Astrocyte (in vitro differentiated cells and primary cell): ENCODE measurements around the gene PRKCB. TPM values are rescaled to one million over a fixed set of nuclear protein-coding genes. Genes with fewer than 3 reads are reported as not detected.

ENCODE experiments used
- DNase-seq: peaks from one replicate; pipeline ENCODE4 v3.0.0-alpha.2; 2010; ENCODE audit warnings: low read depth
- FAIRE-seq: peaks from 2 replicates; lab custom pipeline; 2011; peaks lifted over from hg19 to GRCh38; lab: Jason Lieb, UNC
- H2AFZ ChIP-seq: 2 replicates; pipeline ENCODE4 v1.6.0; 2012; ENCODE audit warnings: low read depth, low read length, inconsistent platforms
- H3K27ac ChIP-seq: 2 replicates; pipeline ENCODE4 v1.5.1; 2011; ENCODE audit warnings: low read depth, low read length, inconsistent platforms
- H3K27me3 ChIP-seq: 2 replicates; pipeline ENCODE4 v1.6.0; 2011; ENCODE audit warnings: low read length, inconsistent platforms; ENCODE audit not compliant: insufficient read depth
- H3K36me3 ChIP-seq: 2 replicates; pipeline ENCODE4 v1.5.1; 2011; ENCODE audit warnings: low read length, inconsistent platforms; ENCODE audit not compliant: insufficient read depth
- H3K4me1 ChIP-seq: 2 replicates; pipeline ENCODE4 v1.5.1; 2011; ENCODE audit warnings: low read length, inconsistent platforms; ENCODE audit not compliant: insufficient read depth
- H3K4me2 ChIP-seq: 2 replicates; pipeline ENCODE4 v1.6.0; 2012; ENCODE audit warnings: low read length, inconsistent platforms
- H3K4me3 ChIP-seq: 2 replicates; pipeline ENCODE4 v1.5.1; 2011; ENCODE audit warnings: low read depth, mild to moderate bottlenecking, low read length, inconsistent platforms; ENCODE audit not compliant: insufficient read depth
- H3K79me2 ChIP-seq: 2 replicates; pipeline ENCODE4 v1.6.0; 2012; ENCODE audit warnings: mild to moderate bottlenecking, low read length, inconsistent platforms; ENCODE audit not compliant: insufficient read depth
- H3K9ac ChIP-seq: 2 replicates; pipeline ENCODE4 v1.6.0; 2012; ENCODE audit warnings: mild to moderate bottlenecking, low read length, inconsistent platforms
- H3K9me3 ChIP-seq: 2 replicates; pipeline ENCODE4 v1.5.1; 2012; ENCODE audit warnings: low read depth, mild to moderate bottlenecking, low read length, inconsistent platforms; ENCODE audit not compliant: insufficient read depth
- H4K20me1 ChIP-seq: 2 replicates; pipeline ENCODE4 v1.6.0; 2012; ENCODE audit warnings: low read length, inconsistent platforms; ENCODE audit not compliant: insufficient read depth
- H3K27ac Mint-ChIP-seq: one replicate; pipeline ENCODE4 v1.8.0; 2021; ENCODE audit warnings: mild to moderate bottlenecking, mixed read lengths; ENCODE audit not compliant: unreplicated experiment
- H3K27me3 Mint-ChIP-seq: one replicate; pipeline ENCODE4 v1.8.0; 2021; ENCODE audit warnings: low read depth, mixed read lengths; ENCODE audit not compliant: unreplicated experiment
- H3K36me3 Mint-ChIP-seq: one replicate; pipeline ENCODE4 v1.8.0; 2021; ENCODE audit warnings: low read depth, mixed read lengths; ENCODE audit not compliant: unreplicated experiment
- H3K4me1 Mint-ChIP-seq: one replicate; pipeline ENCODE4 v1.8.0; 2021; ENCODE audit warnings: low read depth, mixed read lengths; ENCODE audit not compliant: unreplicated experiment
- H3K4me3 Mint-ChIP-seq: one replicate; pipeline ENCODE4 v1.8.0; 2021; ENCODE audit warnings: mild to moderate bottlenecking, moderate library complexity, mixed read lengths; ENCODE audit not compliant: unreplicated experiment
- H3K9me3 Mint-ChIP-seq: one replicate; pipeline ENCODE4 v1.8.0; 2021; ENCODE audit warnings: mild to moderate bottlenecking, mixed read lengths; ENCODE audit not compliant: unreplicated experiment
- CTCF ChIP-seq: IDR thresholded peaks from 2 replicates; pipeline ENCODE4 v1.5.1; 2011; ENCODE audit warnings: low read depth, mild to moderate bottlenecking, inconsistent platforms, low read length, moderate library complexity; ENCODE audit not compliant: insufficient read depth
- EZH2 ChIP-seq: IDR thresholded peaks from 2 replicates; pipeline ENCODE4 v1.6.1; 2012; ENCODE audit warnings: mild to moderate bottlenecking, low read length, inconsistent platforms; ENCODE audit not compliant: insufficient read depth
- total RNA-seq: library from RNA; stranded (reverse); gene quantifications from 2 replicates; pipeline ENCODE4 v1.2.1, GENCODE V29; 2021

The PRKCB gene
- total RNA-seq, 1 donor from 2014 or later, result 2.5 TPM

- Histone ChIP-seq H3K27me3 (no peaks in the 10 kb centered on the region), H3K4me2 (no peak overlapping the region)
Measured at GRCh38 chr16:23907457-23907902, 71.7 kb downstream of the PRKCB start.

GRCh38 chr16:23907903-23908302, 72.1 kb downstream of the PRKCB start:
- Histone ChIP-seq H3K9ac (no peak overlapping the region), H3K4me2 (no peak overlapping the region), H3K27ac (no peak overlapping the region), H3K4me3 (no peak overlapping the region), H3K9me3 (no peaks in the 10 kb centered on the region), H3K4me1 (peaks cover 3% of the 10 kb centered on the region), H4K20me1 (no peaks in the 10 kb centered on the region), H3K36me3 (no peaks in the 10 kb centered on the region), H2AFZ (no peak overlapping the region), H3K79me2 (no peaks in the 10 kb centered on the region), H3K27me3 (no peaks in the 10 kb centered on the region)
- FAIRE-seq, result no peak
- Mint-ChIP-seq H3K4me1 (peaks cover 25% of the 10 kb centered on the region), H3K4me3 (no peak overlapping the region), H3K27me3 (peaks cover under 1% of the 10 kb centered on the region), H3K27ac (no peak overlapping the region), H3K36me3 (no peaks in the 10 kb centered on the region), H3K9me3 (peaks cover 4% of the 10 kb centered on the region)
- TF ChIP-seq CTCF (no peak), EZH2 (no peak)
- DNase-seq, result no peak

More at GRCh38 chr16:23907457-23907902, 71.7 kb downstream of the PRKCB start:
- no peak for TF ChIP-seq EZH2
- TF ChIP-seq CTCF, result no peak
- FAIRE-seq, result no peak
- no peaks in the 10 kb centered on the region for H3K36me3 ChIP-seq
- H3K4me3 Mint-ChIP-seq, result no peak overlapping the region
- no peak overlapping the region for H3K9ac ChIP-seq
- no peaks in the 10 kb centered on the region for H4K20me1 ChIP-seq
- no peak for DNase-seq
- H3K4me1 ChIP-seq, result peaks cover 3% of the 10 kb centered on the region
- H2AFZ ChIP-seq, result no peak overlapping the region
- H3K27ac ChIP-seq, result no peak overlapping the region
- peaks cover 25% of the 10 kb centered on the region for H3K4me1 Mint-ChIP-seq
- no peak overlapping the region for H3K4me3 ChIP-seq
- H3K27ac Mint-ChIP-seq, result no peak overlapping the region
- peaks cover 4% of the 10 kb centered on the region for H3K9me3 Mint-ChIP-seq
- H3K27me3 Mint-ChIP-seq, result no peaks in the 10 kb centered on the region
- no peaks in the 10 kb centered on the region for H3K9me3 ChIP-seq
- H3K79me2 ChIP-seq, result no peaks in the 10 kb centered on the region
- H3K36me3 Mint-ChIP-seq, result no peaks in the 10 kb centered on the region

DNA sequence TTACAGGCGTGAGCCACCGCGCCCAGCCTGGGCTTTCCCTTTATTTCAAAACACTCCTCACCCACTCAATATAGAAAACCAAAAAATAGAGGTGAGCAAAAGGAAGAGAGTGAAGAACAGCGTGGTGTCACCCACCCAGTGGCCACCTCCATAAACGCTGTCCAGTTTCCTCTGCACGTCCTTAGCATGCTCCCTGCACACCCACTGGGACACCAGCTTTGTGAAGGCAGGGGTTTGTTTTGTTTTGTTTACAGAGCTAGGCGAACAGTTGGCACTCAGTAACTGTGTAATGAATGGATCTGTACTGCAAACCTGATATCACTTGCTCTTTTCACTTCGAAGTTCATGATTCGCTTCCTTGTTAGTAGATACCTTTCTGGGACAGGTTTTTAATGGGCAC, 73.0 kb downstream of the PRKCB start:
- H3K27ac Mint-ChIP-seq, result no peak overlapping the region

More for the DNA sequence above, 73.0 kb downstream of the PRKCB start:
- H3K4me3 Mint-ChIP-seq, result no peak overlapping the region
- no peaks in the 10 kb centered on the region for H3K36me3 Mint-ChIP-seq
- H3K9me3 Mint-ChIP-seq, result peaks cover 4% of the 10 kb centered on the region
- no peaks in the 10 kb centered on the region for H3K9me3 ChIP-seq
- no peak for TF ChIP-seq CTCF
- TF ChIP-seq EZH2, result no peak
- H3K27me3 ChIP-seq, result no peaks in the 10 kb centered on the region
- DNase-seq (no peak), FAIRE-seq (no peak)
- H3K27me3 Mint-ChIP-seq, result peaks cover 8% of the 10 kb centered on the region
- H3K4me1 ChIP-seq, result peaks cover 3% of the 10 kb centered on the region
- no peak overlapping the region for H3K9ac ChIP-seq
- no peak overlapping the region for H3K4me3 ChIP-seq
- H3K4me1 Mint-ChIP-seq, result peaks cover 20% of the 10 kb centered on the region
- no peaks in the 10 kb centered on the region for H4K20me1 ChIP-seq
- no peaks in the 10 kb centered on the region for H3K79me2 ChIP-seq
- no peak overlapping the region for H3K27ac ChIP-seq
- no peaks in the 10 kb centered on the region for H3K36me3 ChIP-seq
- no peak overlapping the region for H2AFZ ChIP-seq
- H3K4me2 ChIP-seq, result no peak overlapping the region
